HG03354 (cell line): ENCODE measurements around the gene ARFRP1.
A peak's percentile ranks its signal among the peaks of the same experiment; 100 is the strongest.
"Not testable (repeated sequence)": the region's sequence is repeated elsewhere in the genome, so short reads cannot be mapped to it uniquely, and the experiment has no call there.

Source experiments
- ATAC-seq: cut with Tn5 transposase; IDR thresholded peaks from one replicate; pipeline ENCODE4 v1.9.1; 2021; ENCODE audit warnings: mild to moderate bottlenecking; ENCODE audit not compliant: unreplicated experiment, poor library complexity, severe bottlenecking

The ARFRP1 gene

GRCh38 chr20:63661959-63662812 is 45.6 kb downstream of the ARFRP1 start:
- ATAC-seq = no peak

- ATAC-seq = no peak
Measured at GRCh38 chr20:63661108-63661507, 46.7 kb downstream of the ARFRP1 start.

GRCh38 chr20:63660622-63661021 is 47.2 kb downstream of the ARFRP1 start:
- ATAC-seq = no peak

- ATAC-seq = not testable (repeated sequence)
Measured at GRCh38 chr20:63660174-63660573, 47.6 kb downstream of the ARFRP1 start.

- no peak for ATAC-seq
Measured at GRCh38 chr20:63659370-63659769, 48.4 kb downstream of the ARFRP1 start.

GRCh38 chr20:63658749-63659187 is 49.0 kb downstream of the ARFRP1 start:
- peak; percentile 29 for ATAC-seq

DNA sequence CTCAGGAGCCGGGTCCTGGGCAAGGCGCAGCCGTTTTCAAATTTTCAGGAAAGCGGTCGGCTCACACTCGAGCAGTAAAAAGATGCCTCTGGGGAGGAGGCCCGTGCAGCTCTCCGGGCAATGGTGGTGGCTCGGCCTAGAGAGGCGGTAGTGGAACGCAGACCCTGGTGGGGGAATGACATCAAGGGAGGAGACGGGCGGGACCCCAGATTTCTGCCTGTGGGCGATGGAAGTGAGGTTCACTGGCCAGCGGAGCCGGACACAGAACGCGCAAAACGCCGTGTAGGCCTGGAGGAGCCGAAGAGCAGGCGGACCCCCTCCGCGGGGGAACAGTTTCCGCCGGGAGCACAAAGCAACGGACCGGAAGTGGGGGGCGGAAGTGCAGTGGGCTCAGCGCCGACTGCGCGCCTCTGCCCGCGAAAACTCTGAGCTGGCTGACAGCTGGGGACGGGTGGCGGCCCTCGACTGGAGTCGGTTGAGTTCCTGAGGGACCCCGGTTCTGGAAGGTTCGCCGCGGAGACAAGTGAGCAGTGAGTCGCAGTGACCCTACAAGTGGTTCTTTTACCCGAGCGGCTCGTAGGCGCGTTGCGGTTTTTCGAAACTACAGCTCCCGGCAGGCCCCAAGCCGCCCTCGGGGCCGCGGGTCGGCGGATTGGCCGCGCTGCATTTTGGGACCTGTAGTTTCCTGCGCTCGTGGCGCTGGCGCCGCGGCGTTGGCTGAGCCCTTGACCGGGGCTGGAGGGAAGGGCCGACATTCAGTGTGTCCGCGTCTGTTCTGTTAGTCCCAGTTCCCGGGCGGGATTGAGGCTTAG is 49.6 kb downstream of the ARFRP1 start, which contains the start of gene RTEL1:
RTEL1 (plus strand) TSS at position 376 of the 812 bp plus-strand sequence. CDS start 1,091 bp downstream, outside the sequence.
- ATAC-seq = peak; percentile 86

- ATAC-seq = peak; percentile 4
Measured at GRCh38 chr20:63657260-63657936, 50.4 kb downstream of the ARFRP1 start.

- ATAC-seq = no peak
Measured at GRCh38 chr20:63656451-63656850, 51.3 kb downstream of the ARFRP1 start.

DNA sequence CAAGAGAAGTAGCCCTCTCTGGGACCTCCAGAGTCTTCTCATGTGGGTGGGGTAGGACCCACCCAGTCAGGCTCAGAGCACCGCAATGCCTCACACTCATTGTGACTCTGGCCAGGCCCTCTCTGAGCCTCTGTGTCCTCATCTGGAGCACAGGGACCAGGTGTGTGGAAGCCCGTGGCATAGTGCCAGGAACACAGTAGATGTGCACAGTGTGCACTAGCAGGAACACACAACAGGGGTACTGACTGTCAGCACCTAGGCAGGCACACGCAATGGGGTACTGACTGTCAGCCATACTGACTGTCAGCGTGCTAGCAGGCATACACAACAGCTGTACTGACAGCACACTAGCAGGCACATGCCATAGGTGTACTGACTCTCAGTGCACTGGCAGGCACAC is 52.5 kb downstream of the ARFRP1 start:
- ATAC-seq = no peak

GRCh38 chr20:63653974-63654668 is 53.7 kb downstream of the ARFRP1 start:
- no peak for ATAC-seq

- no peak for ATAC-seq
Measured at GRCh38 chr20:63653041-63653973, 54.5 kb downstream of the ARFRP1 start, which contains the start of gene STMN3. TSS of gene STMN3 (minus strand) at chr20:63653424. CDS start at chr20:63653345, 79 bp downstream.

DNA sequence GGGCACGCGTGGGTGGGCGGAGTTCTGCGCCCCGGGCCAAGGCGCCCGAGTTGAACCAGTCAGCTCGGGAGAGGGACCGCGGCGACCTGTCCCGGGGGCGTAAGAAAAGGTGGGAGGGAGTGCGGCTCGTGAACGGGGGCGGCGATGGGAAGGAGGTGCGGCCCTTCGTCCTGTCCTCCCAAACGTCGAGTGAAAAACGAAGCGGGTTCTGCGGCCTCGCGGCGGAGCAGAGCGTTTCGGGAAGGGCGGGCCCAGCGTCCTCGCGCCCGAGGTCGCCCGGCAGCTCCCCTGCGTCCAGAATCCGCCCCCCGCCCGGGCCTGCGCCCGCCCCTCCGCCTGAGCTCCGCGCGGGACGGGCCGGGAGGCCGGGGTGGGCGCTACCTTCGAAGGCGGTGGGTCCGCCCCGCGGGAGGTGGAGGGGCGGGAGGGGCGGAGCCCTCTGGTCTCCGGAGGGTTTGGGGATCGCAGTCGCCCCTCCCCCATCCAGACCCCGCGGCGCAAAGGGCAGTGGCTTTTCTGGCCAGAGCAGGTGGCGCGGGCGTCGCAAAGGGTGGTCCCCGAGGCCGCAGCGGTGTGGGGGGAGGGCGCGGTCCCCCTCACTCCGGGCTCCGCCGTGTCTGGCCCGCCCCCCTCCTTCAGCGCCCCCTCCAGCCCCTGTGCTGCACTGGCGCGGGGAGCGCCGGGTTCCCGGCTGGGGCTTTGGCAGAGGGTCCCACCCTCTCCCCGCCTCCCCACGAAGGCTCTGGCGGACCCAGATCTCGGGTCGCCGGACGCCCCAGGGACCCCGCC is 55.4 kb downstream of the ARFRP1 start:
- no peak for ATAC-seq

DNA sequence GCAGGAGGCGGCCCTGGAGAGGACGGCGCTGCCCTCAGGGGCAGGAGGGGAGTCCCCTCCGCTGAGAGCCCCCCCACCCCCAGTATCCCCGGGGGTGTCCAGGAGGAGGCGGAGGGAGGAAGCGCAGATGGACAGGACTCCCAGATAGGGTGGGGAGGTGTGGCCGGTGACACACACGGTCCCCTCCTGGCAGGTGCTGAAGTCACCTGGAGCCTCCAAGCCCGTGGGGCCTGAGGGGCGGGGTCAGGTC is 55.9 kb downstream of the ARFRP1 start:
- ATAC-seq = no peak

DNA sequence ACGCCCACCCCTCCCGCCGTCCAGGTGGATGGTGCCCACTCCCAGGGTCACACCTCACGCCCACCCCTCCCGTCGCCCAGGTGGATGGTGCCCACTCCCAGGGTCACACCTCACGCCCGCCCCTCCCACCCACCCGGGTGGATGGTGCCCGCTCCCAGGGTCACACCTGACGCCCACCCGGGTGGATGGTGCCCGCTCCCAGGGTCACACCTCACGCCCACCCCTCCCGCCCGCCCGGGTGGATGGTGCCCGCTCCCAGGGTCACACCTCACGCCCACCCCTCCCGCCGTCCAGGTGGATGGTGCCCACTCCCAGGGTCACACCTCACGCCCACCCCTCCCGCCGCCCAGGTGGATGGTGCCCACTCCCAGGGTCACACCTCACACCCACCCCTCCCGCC is 57.3 kb downstream of the ARFRP1 start:
- not testable (repeated sequence) for ATAC-seq

GRCh38 chr20:63648895-63649589 is 58.7 kb downstream of the ARFRP1 start:
- no peak for ATAC-seq
